GM06990 (cell line): ENCODE results near the gene NT5DC3.

Experiments used
- DNase-seq: peaks from one replicate; pipeline ENCODE4 v3.0.0-alpha.2; 2011; ENCODE audit not compliant: insufficient read length; ENCODE audit errors: extremely low read depth
- H3K27me3 ChIP-seq: replicated peaks from 2 replicates; pipeline ENCODE4 v1.6.0; 2011; ENCODE audit warnings: low read length; ENCODE audit not compliant: control insufficient read depth, insufficient read depth
- H3K36me3 ChIP-seq: 2 replicates; pipeline ENCODE4 v1.5.1; 2011; ENCODE audit warnings: low read length; ENCODE audit not compliant: control insufficient read depth, insufficient read depth
- H3K4me3 ChIP-seq: replicated peaks from 2 replicates; pipeline ENCODE4 v1.5.1; 2011; ENCODE audit warnings: low read depth, mild to moderate bottlenecking, control low read depth, low read length
- TF ChIP-seq, protein P1 (sequence below): IDR thresholded peaks from 2 replicates; pipeline ENCODE4 v1.5.1; 2011; ENCODE audit warnings: low read length, control low read depth, mild to moderate bottlenecking, inconsistent platforms; ENCODE audit not compliant: insufficient read depth, poor library complexity, severe bottlenecking

Gene NT5DC3

DNA sequence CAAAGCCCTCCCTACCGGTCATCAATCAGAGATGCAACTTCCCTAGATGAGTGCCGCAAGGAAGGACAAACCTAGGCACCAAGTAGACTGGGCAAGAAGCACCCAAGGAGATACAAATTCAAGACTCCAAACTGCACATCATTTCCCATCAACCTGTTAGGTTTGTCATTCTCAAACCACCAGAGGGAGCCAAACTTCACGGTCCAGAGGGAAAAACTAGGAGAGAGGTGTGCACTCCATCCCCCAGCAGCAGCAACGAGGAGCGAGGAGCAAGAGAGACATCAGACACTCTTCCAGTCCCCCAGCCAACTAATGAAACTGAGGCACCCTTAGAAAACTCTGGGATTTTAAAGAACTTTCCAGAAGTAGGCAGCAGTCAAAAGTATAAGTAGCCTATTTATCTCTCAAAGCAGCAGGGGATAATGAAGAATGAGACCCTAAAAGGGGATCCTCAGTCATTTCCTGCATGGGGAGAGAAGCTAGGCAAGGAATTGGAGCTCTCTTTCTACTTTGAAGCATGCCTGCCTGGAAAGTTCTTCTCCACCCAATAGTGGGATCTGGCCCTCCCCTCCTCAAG, 37.0 kb upstream of the NT5DC3 start:
- TF ChIP-seq, protein P1, sequence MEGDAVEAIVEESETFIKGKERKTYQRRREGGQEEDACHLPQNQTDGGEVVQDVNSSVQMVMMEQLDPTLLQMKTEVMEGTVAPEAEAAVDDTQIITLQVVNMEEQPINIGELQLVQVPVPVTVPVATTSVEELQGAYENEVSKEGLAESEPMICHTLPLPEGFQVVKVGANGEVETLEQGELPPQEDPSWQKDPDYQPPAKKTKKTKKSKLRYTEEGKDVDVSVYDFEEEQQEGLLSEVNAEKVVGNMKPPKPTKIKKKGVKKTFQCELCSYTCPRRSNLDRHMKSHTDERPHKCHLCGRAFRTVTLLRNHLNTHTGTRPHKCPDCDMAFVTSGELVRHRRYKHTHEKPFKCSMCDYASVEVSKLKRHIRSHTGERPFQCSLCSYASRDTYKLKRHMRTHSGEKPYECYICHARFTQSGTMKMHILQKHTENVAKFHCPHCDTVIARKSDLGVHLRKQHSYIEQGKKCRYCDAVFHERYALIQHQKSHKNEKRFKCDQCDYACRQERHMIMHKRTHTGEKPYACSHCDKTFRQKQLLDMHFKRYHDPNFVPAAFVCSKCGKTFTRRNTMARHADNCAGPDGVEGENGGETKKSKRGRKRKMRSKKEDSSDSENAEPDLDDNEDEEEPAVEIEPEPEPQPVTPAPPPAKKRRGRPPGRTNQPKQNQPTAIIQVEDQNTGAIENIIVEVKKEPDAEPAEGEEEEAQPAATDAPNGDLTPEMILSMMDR: peak; percentile 76
- Histone ChIP-seq H3K27me3 (no peaks in the 10 kb centered on the region), H3K4me3 (no peak overlapping the region), H3K36me3 (no peaks in the 10 kb centered on the region)
- DNase-seq: peak; percentile 43

DNA sequence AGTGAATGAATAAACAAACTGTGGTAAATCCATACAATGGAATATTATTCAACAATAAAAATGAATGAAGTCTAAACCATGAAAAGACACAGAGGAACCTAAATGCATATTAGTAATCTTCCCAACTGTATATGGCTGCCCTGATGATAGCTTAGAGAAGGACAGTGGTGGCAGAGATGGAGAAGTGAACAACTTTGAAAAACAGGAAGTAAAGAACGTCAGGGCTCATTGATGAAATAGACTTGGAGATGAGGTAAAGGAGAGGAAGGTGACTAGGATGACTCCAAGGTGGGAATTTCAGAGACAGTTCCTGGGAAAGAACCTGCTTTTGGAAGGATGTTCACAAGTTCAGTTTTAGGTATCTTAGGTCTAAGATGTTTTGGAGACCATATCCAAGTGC, 36.3 kb upstream of the NT5DC3 start:
- H3K27me3 ChIP-seq: no peaks in the 10 kb centered on the region
- no peak overlapping the region for H3K4me3 ChIP-seq
- no peak for DNase-seq
- TF ChIP-seq, protein P1: no peak
- no peaks in the 10 kb centered on the region for H3K36me3 ChIP-seq

DNA sequence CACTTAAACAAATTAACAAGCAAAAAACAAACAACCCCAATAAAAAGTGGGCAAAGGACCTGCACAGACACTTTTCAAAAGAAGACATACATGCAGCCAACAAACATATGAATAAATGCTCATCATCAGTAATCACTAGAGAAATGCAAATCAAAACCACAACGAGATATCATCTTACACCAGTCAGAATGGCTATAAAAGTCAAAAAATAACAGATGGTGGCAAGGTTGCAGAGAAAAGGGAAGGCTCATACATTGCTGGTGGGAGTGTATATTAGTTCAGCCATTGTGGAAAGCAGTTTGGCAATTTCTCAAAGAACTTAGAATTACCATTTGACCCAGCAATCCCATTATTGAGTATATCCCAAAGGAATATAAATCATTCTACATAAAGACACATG, 34.6 kb upstream of the NT5DC3 start:
- no peaks in the 10 kb centered on the region for H3K27me3 ChIP-seq
- no peaks in the 10 kb centered on the region; the same call in 1 of the 2 replicates for H3K36me3 ChIP-seq
- TF ChIP-seq, protein P1: no peak
- no peak for DNase-seq
- H3K4me3 ChIP-seq: no peak overlapping the region

DNA sequence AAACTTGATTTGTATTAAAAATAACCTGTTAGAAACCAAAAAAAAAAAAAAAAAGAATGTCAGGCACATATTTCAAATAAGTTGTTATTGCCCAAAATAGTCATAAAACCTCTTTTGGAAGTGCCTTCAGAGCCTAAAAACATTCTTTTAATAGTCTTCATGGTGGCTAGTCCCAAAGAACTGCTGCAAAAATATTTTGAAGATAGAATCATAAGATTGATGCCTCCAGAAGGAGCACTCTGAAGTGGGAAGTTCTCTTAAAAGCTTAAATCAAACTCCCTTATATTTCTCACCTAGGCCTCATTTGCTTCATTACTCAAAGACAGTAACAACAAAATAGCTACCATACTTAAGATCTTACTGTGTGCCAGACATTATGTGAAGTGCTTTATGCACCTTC, 27.2 kb upstream of the NT5DC3 start:
- TF ChIP-seq, protein P1: no peak
- Histone ChIP-seq H3K4me3 (no peak overlapping the region), H3K27me3 (no peaks in the 10 kb centered on the region), H3K36me3 (no peaks in the 10 kb centered on the region; the same call in 1 of the 2 replicates)
- DNase-seq: no peak

DNA sequence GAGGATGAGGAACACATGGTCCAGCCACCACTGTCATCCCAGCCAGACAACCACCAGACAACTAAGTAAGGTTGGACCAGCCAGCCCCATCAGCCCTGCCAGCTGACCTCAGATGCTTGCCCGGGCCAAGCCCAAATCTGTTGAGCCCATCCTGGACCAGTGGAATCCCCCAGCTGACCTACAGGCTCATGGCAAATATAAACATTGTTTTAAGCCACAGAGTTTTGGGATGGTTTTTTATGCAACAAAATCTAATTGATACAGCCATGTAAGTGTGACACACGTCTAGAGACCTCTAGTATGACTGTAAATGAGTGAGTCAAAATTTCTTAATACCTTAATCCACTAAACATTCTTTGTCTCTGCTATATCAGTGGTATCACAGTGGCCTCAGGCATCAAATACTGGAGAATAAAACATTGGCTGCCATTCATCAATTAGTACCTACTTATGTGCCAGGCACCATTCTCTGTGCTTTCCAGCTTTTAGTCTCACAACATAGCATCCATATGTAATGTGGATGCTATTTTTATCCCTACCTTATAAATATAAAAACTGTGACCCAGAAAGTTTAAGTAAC, 24.2 kb upstream of the NT5DC3 start:
- DNase-seq: no peak
- TF ChIP-seq, protein P1: no peak

DNA sequence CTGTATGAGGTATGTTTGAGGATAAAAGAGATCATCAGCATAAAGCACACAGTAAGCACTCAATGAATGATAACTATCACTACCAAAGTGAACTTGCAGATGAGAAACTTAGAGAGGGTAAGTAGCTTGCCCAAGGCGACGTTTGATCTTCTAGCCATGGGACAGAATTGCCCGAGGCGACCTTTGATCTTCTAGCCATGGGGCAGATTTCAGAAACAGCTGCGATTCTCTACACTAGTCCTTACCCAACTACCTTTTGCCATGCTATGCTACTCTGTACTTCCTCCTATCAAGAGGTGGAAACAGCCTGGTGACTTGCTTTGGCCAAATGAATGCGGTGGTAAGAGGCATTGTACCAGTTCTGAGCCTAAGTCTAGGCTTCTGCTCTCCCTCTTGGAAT, 23.7 kb upstream of the NT5DC3 start:
- Histone ChIP-seq H3K36me3 (no peaks in the 10 kb centered on the region), H3K27me3 (no peaks in the 10 kb centered on the region), H3K4me3 (no peak overlapping the region)
- TF ChIP-seq, protein P1: no peak
- DNase-seq: no peak

More for the DNA sequence above, 24.2 kb upstream of the NT5DC3 start:
- Histone ChIP-seq H3K4me3 (no peak overlapping the region), H3K36me3 (no peaks in the 10 kb centered on the region), H3K27me3 (no peaks in the 10 kb centered on the region)
